GM12874 (cell line): Measurements from ENCODE around the gene CIDEB.

ENCODE experiments used
- TF ChIP-seq, protein P1 (sequence below): IDR thresholded peaks from 2 replicates; pipeline ENCODE4 v1.5.1; 2011; ENCODE audit warnings: low read depth, mild to moderate bottlenecking, control low read depth, low read length, moderate library complexity; ENCODE audit not compliant: insufficient read depth

Gene CIDEB

DNA sequence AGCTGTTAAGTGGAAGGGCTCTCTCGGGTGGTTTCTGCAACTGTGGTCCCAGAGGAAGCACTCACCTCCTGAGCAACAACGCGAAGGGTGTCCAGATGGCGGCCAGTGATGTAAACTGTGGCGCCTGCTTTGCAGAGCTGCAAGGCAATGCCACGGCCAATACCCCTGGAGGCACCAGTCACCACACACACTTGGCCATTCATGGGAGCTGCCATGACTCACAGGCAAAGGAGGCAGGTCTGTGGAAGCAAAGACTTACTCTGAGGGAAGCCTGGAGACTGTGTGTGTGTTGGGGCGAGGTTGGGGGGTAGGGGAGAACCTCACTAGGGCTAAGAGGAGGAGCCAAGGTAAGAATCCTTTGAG lies 8.9 kb downstream of the CIDEB start:
- TF ChIP-seq, protein P1, sequence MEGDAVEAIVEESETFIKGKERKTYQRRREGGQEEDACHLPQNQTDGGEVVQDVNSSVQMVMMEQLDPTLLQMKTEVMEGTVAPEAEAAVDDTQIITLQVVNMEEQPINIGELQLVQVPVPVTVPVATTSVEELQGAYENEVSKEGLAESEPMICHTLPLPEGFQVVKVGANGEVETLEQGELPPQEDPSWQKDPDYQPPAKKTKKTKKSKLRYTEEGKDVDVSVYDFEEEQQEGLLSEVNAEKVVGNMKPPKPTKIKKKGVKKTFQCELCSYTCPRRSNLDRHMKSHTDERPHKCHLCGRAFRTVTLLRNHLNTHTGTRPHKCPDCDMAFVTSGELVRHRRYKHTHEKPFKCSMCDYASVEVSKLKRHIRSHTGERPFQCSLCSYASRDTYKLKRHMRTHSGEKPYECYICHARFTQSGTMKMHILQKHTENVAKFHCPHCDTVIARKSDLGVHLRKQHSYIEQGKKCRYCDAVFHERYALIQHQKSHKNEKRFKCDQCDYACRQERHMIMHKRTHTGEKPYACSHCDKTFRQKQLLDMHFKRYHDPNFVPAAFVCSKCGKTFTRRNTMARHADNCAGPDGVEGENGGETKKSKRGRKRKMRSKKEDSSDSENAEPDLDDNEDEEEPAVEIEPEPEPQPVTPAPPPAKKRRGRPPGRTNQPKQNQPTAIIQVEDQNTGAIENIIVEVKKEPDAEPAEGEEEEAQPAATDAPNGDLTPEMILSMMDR = no peak

DNA sequence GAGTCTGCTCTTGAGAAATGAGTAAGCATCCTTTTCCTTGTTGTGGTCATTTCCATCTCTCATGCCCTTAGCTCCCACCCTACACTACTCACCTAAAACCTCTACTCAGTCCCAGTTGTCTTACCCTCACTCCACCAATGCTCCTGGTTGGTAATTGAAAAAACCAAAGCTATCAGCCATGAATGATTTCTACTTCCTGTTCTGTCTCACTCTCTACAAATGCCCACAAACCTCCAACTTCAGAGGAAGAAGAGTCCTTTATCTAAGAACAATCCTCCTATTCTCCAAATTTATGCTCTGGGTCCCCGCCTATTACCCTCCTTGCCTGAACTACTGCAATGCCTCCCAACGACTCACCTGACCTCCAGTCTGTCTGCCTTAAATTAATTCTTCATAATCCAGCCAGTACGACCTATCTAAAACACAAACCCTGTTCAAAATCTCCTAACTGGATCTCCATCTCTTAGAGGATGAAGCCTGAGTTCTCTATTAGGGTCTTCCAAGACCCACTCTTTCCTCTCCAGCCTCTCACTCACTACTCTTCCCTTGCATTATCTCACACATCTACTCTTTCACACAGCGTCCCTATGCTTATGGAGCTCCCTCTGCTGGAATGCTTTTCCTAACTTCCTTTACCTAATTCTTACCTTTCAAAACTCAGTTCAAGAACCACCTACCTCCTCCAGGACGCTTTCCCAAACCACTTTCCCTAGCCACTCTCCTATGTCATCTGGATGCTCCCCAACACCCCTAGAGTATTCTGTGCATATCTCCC lies 10.4 kb downstream of the CIDEB start:
- TF ChIP-seq, protein P1 = no peak

DNA sequence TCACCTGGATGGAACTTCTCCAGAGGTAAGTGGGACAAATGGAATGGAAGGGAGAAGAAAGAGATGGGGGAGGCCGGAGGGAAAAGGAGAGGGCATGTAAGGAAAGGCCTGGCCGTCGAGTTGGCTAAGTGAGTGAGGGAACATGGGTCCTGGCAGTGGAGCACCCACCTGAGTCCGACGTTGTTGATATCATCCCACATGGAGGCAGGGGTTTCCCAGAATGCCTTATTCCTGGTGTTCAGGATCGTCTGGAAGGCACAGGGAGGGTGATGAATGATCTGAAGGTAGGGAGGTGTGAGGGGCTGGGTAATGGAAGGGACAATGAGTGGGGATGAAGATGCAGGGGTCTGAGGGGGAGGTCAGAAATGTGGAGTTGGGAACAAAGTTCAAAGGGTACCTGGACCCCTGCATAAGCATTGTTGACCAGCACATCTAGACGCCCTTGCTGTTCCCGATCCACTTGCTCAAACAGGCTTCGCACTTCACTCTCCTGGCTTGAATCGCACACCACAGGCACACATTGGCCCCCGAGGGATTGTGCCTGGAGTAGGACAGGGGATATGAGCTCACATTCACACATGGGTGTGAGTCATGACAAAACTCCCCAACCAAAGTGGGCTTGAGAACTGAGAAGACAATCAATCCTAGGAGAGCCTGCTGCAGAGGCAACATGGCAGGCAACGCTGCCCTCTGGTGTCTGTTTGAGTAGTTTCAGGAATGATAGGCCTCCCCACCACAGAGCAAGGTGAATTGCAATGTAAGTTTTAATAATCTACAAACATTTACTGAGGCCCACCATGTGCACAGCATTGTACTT lies 11.2 kb downstream of the CIDEB start:
- TF ChIP-seq, protein P1 = peak; percentile 71

DNA sequence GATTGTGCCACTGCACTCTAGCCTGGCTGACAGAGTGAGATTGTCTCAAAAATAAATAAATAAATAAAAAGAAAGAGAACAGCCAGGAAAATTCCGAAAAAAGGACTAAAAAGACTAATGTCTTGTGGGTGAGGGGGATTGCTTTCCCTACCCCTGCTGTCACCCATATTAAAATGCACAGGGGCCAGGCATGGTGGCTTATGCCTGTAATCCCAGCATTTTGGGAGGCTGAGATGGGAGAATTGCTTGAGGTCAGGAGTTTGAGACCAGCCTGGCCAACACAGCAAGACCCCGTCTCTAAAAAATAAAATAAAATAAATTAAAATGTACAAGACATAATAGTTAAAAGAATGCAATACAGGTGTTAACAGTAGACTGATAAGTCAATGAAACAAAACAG lies 14.3 kb downstream of the CIDEB start:
- TF ChIP-seq, protein P1 = no peak

DNA sequence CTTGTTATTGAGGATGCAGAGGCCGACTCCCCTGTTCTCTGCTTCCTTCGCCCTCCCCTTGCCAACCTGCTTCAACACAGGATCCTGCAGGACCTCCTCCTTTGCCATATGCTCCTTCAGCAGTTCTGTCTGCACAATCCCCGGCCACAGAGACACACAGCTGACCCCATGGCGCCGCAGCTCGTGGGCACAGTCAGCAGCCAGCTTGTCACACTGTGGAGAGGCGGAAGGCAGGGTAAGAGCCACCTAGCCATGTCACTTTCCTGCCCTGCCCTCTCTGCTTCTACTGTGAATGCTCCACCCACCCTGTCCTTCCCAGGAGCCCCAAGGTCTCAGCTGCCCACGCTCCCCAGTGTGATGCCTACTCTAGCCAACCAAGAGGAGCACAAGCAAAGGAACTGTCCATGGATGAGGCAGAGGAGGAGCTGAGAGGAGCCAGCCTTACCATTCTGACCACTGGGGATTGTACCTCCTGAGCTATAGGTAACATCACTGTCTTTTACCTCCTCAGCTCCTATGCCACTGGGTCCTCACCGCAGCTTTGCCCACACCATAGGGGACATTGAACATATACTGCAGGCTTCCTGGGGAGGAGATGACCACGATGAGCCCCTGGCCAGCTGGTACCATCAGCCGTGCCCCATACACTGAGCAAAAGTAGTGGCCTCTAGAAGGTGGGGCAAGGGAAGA lies 15.5 kb downstream of the CIDEB start:
- TF ChIP-seq, protein P1 = no peak

DNA sequence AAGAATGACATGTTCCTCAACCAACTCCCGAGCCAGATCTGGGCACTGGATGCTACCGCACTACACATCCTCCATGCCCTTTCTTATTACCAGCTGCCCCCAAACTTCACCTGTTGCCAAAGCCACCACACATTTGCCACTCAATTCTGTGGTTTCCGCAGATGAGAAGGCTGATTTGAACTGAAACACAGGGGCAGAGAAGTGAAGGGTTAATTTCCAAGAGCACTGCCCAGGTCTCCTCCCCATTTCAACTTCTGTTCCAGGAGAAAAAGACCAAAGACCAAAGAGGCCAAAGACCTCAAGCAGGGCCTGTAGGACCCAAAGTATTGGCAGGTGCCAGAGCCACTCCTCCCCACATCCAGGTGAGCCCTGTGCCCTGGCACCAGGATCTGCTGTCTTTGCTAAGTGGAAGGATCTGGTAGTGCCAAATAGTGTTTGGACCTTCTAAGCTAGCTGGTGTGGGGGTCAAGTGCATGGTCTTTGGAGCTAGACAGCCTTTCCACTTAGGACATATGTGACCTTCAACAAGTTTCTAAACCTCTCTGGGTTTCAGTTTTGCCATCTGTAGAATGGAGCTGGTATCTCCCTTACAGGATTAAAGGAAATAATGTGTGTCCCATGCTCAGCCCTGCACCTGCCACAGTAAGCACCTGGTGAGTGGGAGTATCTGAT lies 16.2 kb downstream of the CIDEB start:
- TF ChIP-seq, protein P1 = no peak

DNA sequence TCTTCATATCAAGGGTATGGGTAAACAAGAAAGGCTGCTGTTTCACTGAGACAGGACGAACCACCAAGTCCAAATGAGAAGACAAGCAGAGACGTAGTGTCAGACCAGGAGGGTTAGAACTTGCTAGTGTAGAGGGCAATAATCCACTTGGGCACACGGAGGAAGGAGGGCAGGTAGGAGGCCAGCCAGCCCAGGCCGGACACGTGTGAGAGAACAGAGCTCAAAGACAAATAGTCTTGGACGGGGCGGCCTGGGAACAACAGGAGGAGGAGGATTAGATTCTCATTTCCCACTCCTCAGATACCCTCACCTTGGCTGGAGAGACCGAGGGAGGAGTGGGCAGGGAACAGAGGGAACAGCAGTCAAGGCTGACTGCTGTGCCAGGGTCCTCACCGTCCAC lies 17.0 kb downstream of the CIDEB start:
- TF ChIP-seq, protein P1 = no peak
